Trophoblast cell (in vitro differentiated cells and primary cell): Measurements from ENCODE around the gene TOMM6.

Source experiments
- DNase-seq, 2 donors: peaks; one replicate each; pipeline ENCODE4 v3.0.0-alpha.2; 2016
- H2AFZ ChIP-seq: 2 replicates; pipeline ENCODE4 v1.6.1; 2013; ENCODE audit warnings: low read length, moderate library complexity, mild to moderate bottlenecking; ENCODE audit not compliant: insufficient read depth, poor library complexity
- H2AK5ac ChIP-seq: 2 replicates; pipeline ENCODE4 v1.6.1; 2013; ENCODE audit warnings: mild to moderate bottlenecking, low read length
- H2BK120ac ChIP-seq: 2 replicates; pipeline ENCODE4 v1.6.1; 2013; ENCODE audit warnings: low read length, mild to moderate bottlenecking, moderate library complexity; ENCODE audit not compliant: insufficient read depth, poor library complexity
- H2BK12ac ChIP-seq: 2 replicates; pipeline ENCODE4 v1.6.1; 2013; ENCODE audit warnings: mild to moderate bottlenecking, low read length, moderate library complexity
- H2BK5ac ChIP-seq: 2 replicates; pipeline ENCODE4 v1.6.1; 2013; ENCODE audit warnings: low read length, low read depth, moderate library complexity, mild to moderate bottlenecking; ENCODE audit not compliant: poor library complexity
- H3K14ac ChIP-seq: 2 replicates; pipeline ENCODE4 v1.6.1; 2013; ENCODE audit warnings: mild to moderate bottlenecking, low read length
- H3K18ac ChIP-seq: 2 replicates; pipeline ENCODE4 v1.6.1; 2013; ENCODE audit warnings: mild to moderate bottlenecking, low read length
- H3K23ac ChIP-seq: 2 replicates; pipeline ENCODE4 v1.6.1; 2013; ENCODE audit warnings: low read length
- H3K27ac ChIP-seq: 2 replicates; pipeline ENCODE4 v1.5.1; 2013; ENCODE audit warnings: low read depth, mild to moderate bottlenecking, inconsistent platforms, low read length, moderate library complexity
- H3K27me3 ChIP-seq: 2 replicates; pipeline ENCODE4 v1.6.1; 2013; ENCODE audit warnings: inconsistent platforms, mild to moderate bottlenecking, low read length, moderate library complexity; ENCODE audit not compliant: insufficient read depth
- H3K36me3 ChIP-seq, 2 experiments: 1 replicate in 1 of 2; 2 replicates in 1 of 2; pipeline ENCODE4 v1.6.1; 2013; ENCODE audit warnings: low read length in 2 of 2, mild to moderate bottlenecking in 2 of 2, moderate library complexity in 1 of 2; ENCODE audit not compliant: insufficient read depth in 2 of 2, control insufficient read depth in 1 of 2
- H3K4ac ChIP-seq: 2 replicates; pipeline ENCODE4 v1.6.1; 2013; ENCODE audit warnings: low read depth, mild to moderate bottlenecking, low read length, moderate library complexity
- H3K4me1 ChIP-seq, 2 experiments: 1 replicate in 1 of 2; 2 replicates in 1 of 2; pipeline ENCODE4 v1.6.1; 2013; ENCODE audit warnings: low read length in 2 of 2, mild to moderate bottlenecking in 2 of 2, moderate library complexity in 1 of 2; ENCODE audit not compliant: insufficient read depth in 2 of 2, control insufficient read depth in 1 of 2
- H3K4me2 ChIP-seq: 2 replicates; pipeline ENCODE4 v1.6.1; 2013; ENCODE audit warnings: inconsistent platforms, mild to moderate bottlenecking, low read length, moderate library complexity
- H3K4me3 ChIP-seq: 2 replicates; pipeline ENCODE4 v1.5.1; 2013; ENCODE audit warnings: mild to moderate bottlenecking, low read depth, low read length, inconsistent platforms
- H3K79me1 ChIP-seq: one replicate; pipeline ENCODE4 v1.6.1; 2013; ENCODE audit warnings: low read length
- H3K79me2 ChIP-seq: 2 replicates; pipeline ENCODE4 v1.6.1; 2013; ENCODE audit warnings: low read length, mild to moderate bottlenecking; ENCODE audit not compliant: control insufficient read depth, insufficient read depth, poor library complexity
- H3K9ac ChIP-seq: 2 replicates; pipeline ENCODE4 v1.6.1; 2013; ENCODE audit warnings: mild to moderate bottlenecking, low read length
- H3K9me3 ChIP-seq: 2 replicates; pipeline ENCODE4 v1.6.1; 2013; ENCODE audit warnings: low read depth, mild to moderate bottlenecking, control low read depth, inconsistent platforms, low read length; ENCODE audit not compliant: insufficient read depth
- H4K12ac ChIP-seq: 2 replicates; pipeline ENCODE4 v1.6.1; 2013; ENCODE audit warnings: low read depth, mild to moderate bottlenecking, low read length, moderate library complexity
- H4K8ac ChIP-seq: 2 replicates; pipeline ENCODE4 v1.6.1; 2013; ENCODE audit warnings: low read depth, mild to moderate bottlenecking, low read length, moderate library complexity
- H4K91ac ChIP-seq: one replicate; pipeline ENCODE4 v1.6.1; 2013; ENCODE audit warnings: low read depth, mild to moderate bottlenecking, low read length, moderate library complexity
- WGBS: extraction: QIAGEN DNeasy Blood & Tissue Kit; methylation state at CpG from one replicate; pipeline ENCODE4 v1.1.7; 2013; ENCODE audit warnings: missing lambda C conversion rate; ENCODE audit not compliant: insufficient read length, insufficient coverage; ENCODE audit errors: extremely low coverage; 5-methylcytosine and 5-hydroxymethylcytosine counted together

The TOMM6 gene

GRCh38 chr6:41785689-41786450 is 1.6 kb upstream of the TOMM6 start:
- no peaks in the 10 kb centered on the region for H3K27me3 ChIP-seq

GRCh38 chr6:41786451-41787218 is 859 bp upstream of the TOMM6 start:
- H3K9ac ChIP-seq, result peak overlapping the region; percentile 86
- H3K18ac ChIP-seq, result peak overlapping the region; percentile 12
- H3K79me2 ChIP-seq, result peaks cover 9% of the 10 kb centered on the region
- H2BK5ac ChIP-seq, result peak overlapping the region; percentile 80
- no CpG with 5 or more reads among the region's 58 CpGs for WGBS
- peak overlapping the region; percentile 56 for H4K8ac ChIP-seq
- no peak overlapping the region for H2BK12ac ChIP-seq
- peak overlapping the region; percentile 93 for H3K4me3 ChIP-seq
- H2BK120ac ChIP-seq, result peak overlapping the region; percentile 65
- peak overlapping the region; percentile 59 for H3K4ac ChIP-seq
- peak overlapping the region; percentile 78 for H3K14ac ChIP-seq
- peaks cover 7 to 11% of the 10 kb centered on the region in 2 experiments for H3K36me3 ChIP-seq
- H3K9me3 ChIP-seq, result no peaks in the 10 kb centered on the region
- peak overlapping the region; percentile 57 for H2AFZ ChIP-seq
- peaks cover 14 to 19% of the 10 kb centered on the region in 2 experiments for H3K4me1 ChIP-seq
- peak overlapping the region; percentile 100 for H3K4me2 ChIP-seq
- H3K79me1 ChIP-seq, result peaks cover 12% of the 10 kb centered on the region
- H4K91ac ChIP-seq, result peak overlapping the region; percentile 80
- H3K27ac ChIP-seq, result peak overlapping the region; percentile 78
- peak; percentile 78 to 94 for DNase-seq
- H2AK5ac ChIP-seq, result peak overlapping the region; percentile 78
- no peak overlapping the region for H3K23ac ChIP-seq
- no peaks in the 10 kb centered on the region for H3K27me3 ChIP-seq
- H4K12ac ChIP-seq, result peak overlapping the region; percentile 76

More at GRCh38 chr6:41785689-41786450, 1.6 kb upstream of the TOMM6 start:
- H4K91ac ChIP-seq, result no peak overlapping the region
- H3K14ac ChIP-seq, result peak overlapping the region; percentile 19
- peaks cover 12% of the 10 kb centered on the region for H3K79me1 ChIP-seq
- peaks cover 7 to 11% of the 10 kb centered on the region in 2 experiments for H3K36me3 ChIP-seq
- DNase-seq, result no peak
- peaks cover 9% of the 10 kb centered on the region for H3K79me2 ChIP-seq
- H4K12ac ChIP-seq, result no peak overlapping the region
- H3K9me3 ChIP-seq, result no peaks in the 10 kb centered on the region
- no peak overlapping the region for H2BK12ac ChIP-seq
- H2BK120ac ChIP-seq, result no peak overlapping the region
- peak overlapping the region; percentile 32 for H3K18ac ChIP-seq
- H3K4me3 ChIP-seq, result peak overlapping the region; percentile 61
- peak overlapping the region; percentile 100 for H3K4me2 ChIP-seq
- H2AK5ac ChIP-seq, result peak overlapping the region; percentile 21
- H3K9ac ChIP-seq, result no peak overlapping the region
- H3K23ac ChIP-seq, result no peak overlapping the region
- no CpG with 5 or more reads among the region's 29 CpGs for WGBS
- H3K27ac ChIP-seq, result no peak overlapping the region
- peaks cover 15 to 22% of the 10 kb centered on the region in 2 experiments for H3K4me1 ChIP-seq
- H2AFZ ChIP-seq, result peak overlapping the region; percentile 33
- no peak overlapping the region for H3K4ac ChIP-seq
- peak overlapping the region; percentile 38 for H4K8ac ChIP-seq
- H2BK5ac ChIP-seq, result no peak overlapping the region

GRCh38 chr6:41789390-41789724 is 1.9 kb downstream of the TOMM6 start:
- Histone ChIP-seq H2BK5ac (no peak overlapping the region), H2BK12ac (no peak overlapping the region), H3K4me2 (no peak overlapping the region), H3K79me1 (peaks cover 12% of the 10 kb centered on the region), H3K9ac (no peak overlapping the region), H2AK5ac (no peak overlapping the region), H3K79me2 (peaks cover 9% of the 10 kb centered on the region), H4K8ac (no peak overlapping the region), H3K4me3 (no peak overlapping the region), H4K91ac (no peak overlapping the region), H3K9me3 (no peaks in the 10 kb centered on the region), H3K23ac (no peak overlapping the region), H4K12ac (no peak overlapping the region), H3K18ac (no peak overlapping the region), H3K4ac (no peak overlapping the region), H2AFZ (no peak overlapping the region), H3K4me1 (peaks cover 14 to 19% of the 10 kb centered on the region in 2 experiments), H2BK120ac (no peak overlapping the region), H3K14ac (no peak overlapping the region), H3K27ac (no peak overlapping the region), H3K27me3 (no peaks in the 10 kb centered on the region), H3K36me3 (peaks cover 9 to 19% of the 10 kb centered on the region in 2 experiments)
- no CpG with 5 or more reads among the region's 3 CpGs for WGBS
- no peak for DNase-seq

- no peak overlapping the region for H4K91ac ChIP-seq
- H3K4ac ChIP-seq, result no peak overlapping the region
- H2AK5ac ChIP-seq, result no peak overlapping the region
- H3K4me2 ChIP-seq, result no peak overlapping the region
- no peak overlapping the region for H2BK120ac ChIP-seq
- H4K8ac ChIP-seq, result no peak overlapping the region
- no peak overlapping the region for H3K27ac ChIP-seq
- H3K36me3 ChIP-seq, result peaks cover 10 to 22% of the 10 kb centered on the region in 2 experiments
- no peaks in the 10 kb centered on the region for H3K27me3 ChIP-seq
- H3K4me3 ChIP-seq, result no peak overlapping the region
- H3K9ac ChIP-seq, result no peak overlapping the region
- H3K4me1 ChIP-seq, result peaks cover 10 to 12% of the 10 kb centered on the region in 2 experiments
- no peak overlapping the region for H3K14ac ChIP-seq
- no peak overlapping the region for H3K18ac ChIP-seq
- H2BK12ac ChIP-seq, result no peak overlapping the region
- peaks cover 9% of the 10 kb centered on the region for H3K79me2 ChIP-seq
- no peak for DNase-seq
- no peak overlapping the region for H2AFZ ChIP-seq
- H2BK5ac ChIP-seq, result no peak overlapping the region
- WGBS, result no CpG with 5 or more reads among the region's 1 CpG
- H3K23ac ChIP-seq, result no peak overlapping the region
- H3K9me3 ChIP-seq, result no peaks in the 10 kb centered on the region
- no peak overlapping the region for H4K12ac ChIP-seq
- H3K79me1 ChIP-seq, result peaks cover 12% of the 10 kb centered on the region
These were observed 2.6 kb downstream of the TOMM6 start for GRCh38 chr6:41790045-41790444.
